ENCODE results near the gene ITPRIP. TPM values are rescaled to one million over a fixed set of nuclear protein-coding genes. Genes with fewer than 3 reads are reported as not detected.

ITPRIP gene
- total and polyA plus RNA-seq, 2 of the 8 experiments (the other 6 are each of a cell fraction or from before 2014, with no cell fraction given): 15.3 to 16.9 TPM

DNA sequence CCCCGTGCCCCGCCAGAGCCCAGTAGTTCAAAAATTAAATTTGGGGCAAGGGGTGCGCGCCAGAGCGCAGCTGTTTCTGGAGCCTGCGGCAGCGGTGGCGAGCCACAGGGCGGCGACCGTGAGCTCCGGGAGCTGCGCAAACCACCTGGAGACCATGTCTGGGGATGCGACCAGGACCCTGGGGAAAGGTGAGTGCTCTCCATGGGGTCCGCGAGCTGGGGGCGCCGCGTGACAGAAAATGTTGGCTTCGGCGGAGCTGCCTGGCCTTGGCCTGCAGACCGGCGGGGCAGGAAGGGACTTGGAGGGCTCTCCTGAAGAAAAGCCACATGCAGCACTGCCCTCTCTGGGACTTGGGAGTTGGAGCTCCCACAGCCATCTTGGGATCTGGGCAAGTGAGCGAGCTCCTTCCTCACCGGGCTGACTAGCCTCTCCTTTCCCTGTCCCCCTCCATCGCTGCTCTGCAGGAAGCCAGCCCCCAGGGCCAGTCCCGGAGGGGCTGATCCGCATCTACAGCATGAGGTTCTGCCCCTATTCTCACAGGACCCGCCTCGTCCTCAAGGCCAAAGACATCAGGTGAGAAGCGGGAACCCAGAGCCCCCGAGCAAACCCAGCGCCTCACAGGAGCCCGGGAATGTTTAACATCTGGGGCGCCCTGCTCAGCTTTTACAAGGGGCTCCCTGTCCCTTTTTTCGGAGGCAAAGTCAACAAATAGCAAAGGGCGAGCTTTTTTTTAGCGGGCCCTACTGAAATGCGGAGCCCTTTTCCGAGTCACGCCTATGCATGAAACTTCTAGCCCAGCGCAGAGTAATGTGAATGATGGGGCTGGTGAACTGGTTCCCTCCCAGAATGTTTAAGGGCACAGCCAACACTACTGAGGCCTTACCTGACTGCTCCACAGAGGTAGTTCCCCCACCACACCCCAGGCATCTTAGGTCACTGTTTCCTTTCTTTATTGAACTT lies 63.2 kb downstream of the ITPRIP start (continued):
- TF ChIP-seq, protein P1, sequence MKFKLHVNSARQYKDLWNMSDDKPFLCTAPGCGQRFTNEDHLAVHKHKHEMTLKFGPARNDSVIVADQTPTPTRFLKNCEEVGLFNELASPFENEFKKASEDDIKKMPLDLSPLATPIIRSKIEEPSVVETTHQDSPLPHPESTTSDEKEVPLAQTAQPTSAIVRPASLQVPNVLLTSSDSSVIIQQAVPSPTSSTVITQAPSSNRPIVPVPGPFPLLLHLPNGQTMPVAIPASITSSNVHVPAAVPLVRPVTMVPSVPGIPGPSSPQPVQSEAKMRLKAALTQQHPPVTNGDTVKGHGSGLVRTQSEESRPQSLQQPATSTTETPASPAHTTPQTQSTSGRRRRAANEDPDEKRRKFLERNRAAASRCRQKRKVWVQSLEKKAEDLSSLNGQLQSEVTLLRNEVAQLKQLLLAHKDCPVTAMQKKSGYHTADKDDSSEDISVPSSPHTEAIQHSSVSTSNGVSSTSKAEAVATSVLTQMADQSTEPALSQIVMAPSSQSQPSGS (IDR thresholded peaks at IDR 0.05; ENCODE audit: low read length): 0 out of 2 replicates have a peak, but pooled peaks have one; percentile 70
- peak; percentile 95 for TF ChIP-seq KDM4A (IDR thresholded peaks at IDR 0.05; ENCODE audit: low read depth, low read length, severe bottlenecking)
- TF ChIP-seq PHF8 (conservative IDR thresholded peaks at IDR 0.05; ENCODE audit: low read depth, low read length): 0 out of 2 replicates have a peak, but pooled peaks have one; percentile 57
- TF ChIP-seq KDM5A (IDR thresholded peaks at IDR 0.05; ENCODE audit: low read length): no peak
- 0 out of 2 replicates have a peak, but pooled peaks have one; percentile 19 for TF ChIP-seq TEAD4 (IDR thresholded peaks at IDR 0.05; ENCODE audit: low read depth, low read length)
- no peak for TF ChIP-seq RFX5 (IDR thresholded peaks at IDR 0.05; ENCODE audit: borderline replicate concordance, low read depth, low read length)
- TF ChIP-seq SIX5 (IDR thresholded peaks at IDR 0.05; ENCODE audit: low read depth, low read length): no peak
- TF ChIP-seq, protein P2, sequence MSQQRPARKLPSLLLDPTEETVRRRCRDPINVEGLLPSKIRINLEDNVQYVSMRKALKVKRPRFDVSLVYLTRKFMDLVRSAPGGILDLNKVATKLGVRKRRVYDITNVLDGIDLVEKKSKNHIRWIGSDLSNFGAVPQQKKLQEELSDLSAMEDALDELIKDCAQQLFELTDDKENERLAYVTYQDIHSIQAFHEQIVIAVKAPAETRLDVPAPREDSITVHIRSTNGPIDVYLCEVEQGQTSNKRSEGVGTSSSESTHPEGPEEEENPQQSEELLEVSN (IDR thresholded peaks at IDR 0.05): peak; percentile 89
- no peak for TF ChIP-seq BCL11A (IDR thresholded peaks at IDR 0.05; ENCODE audit: low read depth in 2 of 2, low read length in 2 of 2)
- TF ChIP-seq ASH2L (IDR thresholded peaks at IDR 0.05; ENCODE audit: low read length): peak; percentile 95
- peak; percentile 77 for TF ChIP-seq JUND (IDR thresholded peaks at IDR 0.05; ENCODE audit: low read length)
- peak; percentile 63; the same call in 1 of the 2 replicates for TF ChIP-seq KDM1A (IDR thresholded peaks at IDR 0.05; ENCODE audit: borderline replicate concordance, low read length)
- peak in 1 of 2 experiments; percentile 35; a peak in 1 of 4 replicates for TF ChIP-seq SIN3A (conservative IDR thresholded peaks at IDR 0.05 in 1 of 2, IDR thresholded peaks at IDR 0.05 in 1 of 2; ENCODE audit: low read depth in 1 of 2, low read length in 2 of 2)
- no peak; the same call in 1 of the 2 replicates for TF ChIP-seq TBP (IDR thresholded peaks at IDR 0.05; ENCODE audit: low read depth, low read length)
- no peak for TF ChIP-seq FOSL1 (IDR thresholded peaks at IDR 0.05; ENCODE audit: insufficient read depth, low read depth, low read length)
- no peak for TF ChIP-seq POLR2AphosphoS5 (IDR thresholded peaks at IDR 0.05; ENCODE audit: low read depth, low read length)
- TF ChIP-seq CHD1 (IDR thresholded peaks at IDR 0.05; ENCODE audit: low read depth, low read length): peak; percentile 58; the same call in 1 of the 2 replicates
- TF ChIP-seq GABPA (IDR thresholded peaks at IDR 0.05; ENCODE audit: borderline replicate concordance, insufficient read depth, low read length): peak; percentile 54; the same call in 1 of the 2 replicates
- peak; percentile 79; the same call in 1 of the 2 replicates for TF ChIP-seq TCF12 (IDR thresholded peaks at IDR 0.05; ENCODE audit: low read depth, low read length)
- peak in 1 of 2 experiments; percentile 64; a peak in 2 of 3 replicates for TF ChIP-seq POLR2A (IDR thresholded peaks at IDR 0.05; ENCODE audit: control extremely low read depth in 1 of 2, low read depth in 2 of 2, low read length in 2 of 2)
- 0 out of 2 replicates have a peak, but pooled peaks have one; percentile 83 for TF ChIP-seq YY1 (IDR thresholded peaks at IDR 0.05; ENCODE audit: low read depth, low read length)

Measured in H1 (cell line).